CD4-positive, alpha-beta T cell treated with Interferon alpha-2 for 1 hour (primary cell): ENCODE measurements around the gene SLC9A3.

ENCODE experiments used
- DNase-seq, 2 donors: peaks; one replicate each; pipeline ENCODE4 v3.0.0-alpha.2; 2020 to 2022

SLC9A3 gene

GRCh38 chr5:504326-505154 is 19.7 kb downstream of the SLC9A3 start:
- DNase-seq, result no peak

DNA sequence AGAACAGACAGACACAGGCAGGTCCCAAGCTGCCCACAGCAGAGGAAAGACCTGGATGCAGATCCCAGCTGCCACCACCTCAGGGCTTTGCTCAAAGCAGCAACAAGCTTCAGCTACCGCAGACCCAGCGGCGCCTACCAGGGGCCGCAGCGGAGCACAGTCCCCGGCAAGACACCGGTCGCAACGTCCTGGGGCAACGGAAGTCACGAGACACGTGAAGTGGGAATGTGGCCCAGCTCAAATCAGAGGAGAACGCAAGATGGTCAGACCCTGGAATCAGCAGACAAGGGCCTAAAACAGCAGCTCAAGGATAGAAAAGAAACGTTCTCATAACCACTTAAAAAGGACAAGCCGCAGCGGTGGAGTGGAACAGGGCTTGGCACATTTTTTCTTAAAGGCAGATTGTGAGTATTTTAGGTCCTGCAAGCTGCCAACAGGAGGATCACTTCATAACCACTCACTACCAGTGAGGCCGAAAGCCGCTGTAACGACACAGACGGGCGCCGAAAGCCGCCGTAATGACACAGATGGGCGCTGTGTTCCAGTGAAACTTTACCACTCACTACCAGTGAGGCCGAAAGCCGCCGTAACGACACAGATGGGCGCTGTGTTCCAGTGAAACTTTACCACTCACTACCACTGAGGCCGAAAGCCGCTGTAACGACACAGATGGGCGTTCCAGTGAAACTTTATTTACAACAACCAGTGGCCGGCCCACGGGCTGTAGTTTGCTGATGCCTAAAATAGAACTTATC is 21.7 kb downstream of the SLC9A3 start:
- no peak for DNase-seq

GRCh38 chr5:501831-502184 is 22.4 kb downstream of the SLC9A3 start:
- no peak for DNase-seq

DNA sequence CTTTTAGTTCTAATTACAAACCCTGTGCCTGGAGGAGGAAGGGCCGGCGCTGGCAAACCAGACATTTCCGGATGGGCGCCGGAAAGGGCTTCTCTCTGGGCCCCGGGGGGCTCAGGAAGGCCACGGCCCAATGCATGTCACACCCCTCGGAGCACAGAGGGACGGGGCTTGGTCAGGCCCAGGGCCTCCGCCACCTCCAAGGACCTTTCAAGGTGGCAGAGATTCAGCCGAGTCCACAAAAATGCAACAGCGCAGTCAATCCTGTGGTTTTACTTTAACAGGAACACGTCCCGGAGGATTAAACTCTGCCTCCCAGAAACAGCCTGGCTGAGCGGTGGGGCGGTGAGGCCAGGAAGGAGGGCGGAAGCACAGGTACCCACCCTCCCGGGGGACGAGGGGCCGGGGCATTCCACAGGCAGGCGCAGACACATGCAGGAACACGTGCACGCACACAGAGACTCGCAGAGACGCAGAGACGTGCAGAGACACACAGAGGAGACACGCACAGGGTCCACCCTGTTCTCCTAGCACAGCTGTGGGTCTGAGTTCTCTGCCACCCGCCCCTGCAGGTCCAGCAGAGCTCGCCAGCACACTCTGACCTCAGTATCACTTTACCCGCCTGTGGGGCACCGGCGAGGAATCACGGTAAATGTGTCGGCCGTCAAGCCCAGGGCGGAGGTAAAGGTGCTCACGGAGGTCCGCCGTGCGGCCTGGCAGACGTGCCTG is 23.0 kb downstream of the SLC9A3 start:
- DNase-seq, result no peak

DNA sequence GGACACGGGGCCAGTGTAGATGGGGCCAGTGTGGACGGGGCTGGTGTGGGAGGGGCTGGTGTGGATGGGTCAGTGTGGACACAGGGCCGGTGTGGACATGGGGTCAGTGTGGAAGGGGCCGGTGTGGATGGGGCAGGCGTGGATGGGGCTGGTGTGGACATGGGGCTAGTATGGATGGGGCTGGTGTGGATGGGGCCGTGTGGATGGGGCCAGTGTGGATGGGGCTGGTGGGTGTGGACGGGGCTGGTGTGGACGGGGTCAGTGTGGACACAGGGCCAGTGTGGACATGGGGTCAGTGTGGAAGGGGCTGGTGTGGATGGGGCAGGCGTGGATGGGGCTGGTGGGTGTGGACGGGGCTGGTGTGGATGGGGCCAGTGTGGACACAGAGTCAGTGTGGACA is 23.8 kb downstream of the SLC9A3 start:
- DNase-seq, result no peak

- DNase-seq, result no peak
Observed at GRCh38 chr5:499233-500209, 24.7 kb downstream of the SLC9A3 start.

- DNase-seq, result no peak
Observed at GRCh38 chr5:497871-498509, 26.3 kb downstream of the SLC9A3 start.

DNA sequence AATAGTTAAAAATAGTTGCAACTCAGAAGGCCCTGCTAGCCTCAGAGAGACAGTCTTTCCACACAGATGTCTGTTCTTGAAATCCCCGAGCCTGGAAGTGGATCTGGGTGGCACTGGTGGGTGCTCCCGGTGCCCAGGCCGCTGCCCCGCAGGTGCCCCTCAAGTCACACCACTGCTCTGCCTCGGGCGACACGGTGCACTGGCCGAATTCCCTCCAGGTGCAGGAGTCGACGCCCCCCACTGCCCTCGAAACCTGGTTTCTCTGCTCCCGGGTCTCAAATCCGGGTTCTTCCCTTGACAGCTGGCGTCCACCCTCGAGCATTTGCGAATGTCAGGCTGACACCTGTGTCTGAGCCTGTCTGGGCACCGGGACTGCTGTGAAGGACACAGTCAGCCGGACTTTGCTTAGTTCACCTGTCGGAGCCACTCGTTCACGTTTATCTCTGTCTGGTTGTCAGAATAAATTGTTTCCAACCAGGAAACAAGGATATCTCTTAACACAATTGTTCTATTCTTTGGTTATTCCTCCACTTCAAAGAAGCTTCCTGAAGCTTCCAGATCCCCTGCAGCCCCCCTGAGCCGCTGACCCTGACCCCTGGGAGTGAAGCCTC is 27.1 kb downstream of the SLC9A3 start:
- no peak for DNase-seq

GRCh38 chr5:496028-496427 is 28.2 kb downstream of the SLC9A3 start:
- DNase-seq, result no peak

- DNase-seq, result no peak
Observed at GRCh38 chr5:494667-495255, 29.5 kb downstream of the SLC9A3 start.

DNA sequence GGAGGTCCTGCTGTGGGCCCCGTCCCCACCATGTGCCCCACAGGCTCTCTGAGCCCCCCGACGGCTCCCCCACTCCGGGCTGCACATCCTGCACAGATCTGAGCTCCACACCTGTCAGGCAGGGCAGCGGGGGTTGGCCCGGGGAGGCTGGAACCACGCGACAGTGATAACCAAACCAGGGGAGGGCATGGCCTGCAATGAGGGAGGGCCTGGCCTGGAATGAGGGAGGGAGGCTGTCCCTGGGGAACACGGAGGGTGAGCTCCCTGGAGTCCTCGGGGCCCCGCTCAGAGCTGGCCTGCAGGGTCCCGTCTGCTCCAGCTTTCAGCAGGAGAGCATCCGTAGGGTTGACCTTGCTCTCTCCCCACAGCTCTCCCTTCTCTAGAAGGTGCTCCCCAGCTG is 30.5 kb downstream of the SLC9A3 start:
- DNase-seq, result no peak

DNA sequence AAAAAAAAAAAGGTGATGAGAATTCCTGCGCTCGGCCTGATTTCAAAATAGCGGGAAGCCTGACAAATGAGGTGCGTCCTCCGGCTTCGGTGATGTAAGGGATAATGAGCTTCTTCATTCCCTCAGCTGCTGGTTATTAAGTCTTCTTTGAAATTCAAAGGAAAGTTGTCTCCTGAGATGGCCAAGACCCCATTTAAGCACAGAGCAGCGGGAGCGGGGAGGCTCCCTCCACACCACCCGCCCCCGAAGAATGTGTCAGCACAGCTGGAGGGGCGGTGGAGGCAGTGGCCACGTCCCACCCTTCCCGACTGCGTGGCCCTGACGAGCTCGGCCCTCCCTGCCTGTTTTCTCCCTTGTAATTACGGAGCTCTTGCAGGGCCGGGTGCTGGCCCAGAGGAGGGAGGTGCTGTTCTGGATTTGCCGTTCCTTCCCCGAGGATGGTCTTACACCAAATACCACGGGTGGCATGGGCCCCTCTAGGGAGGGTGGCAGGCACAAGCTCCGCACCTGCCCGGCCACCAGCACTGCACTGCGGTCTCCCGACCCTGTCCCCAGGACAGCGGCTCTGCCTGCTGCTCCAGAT is 31.0 kb downstream of the SLC9A3 start:
- DNase-seq, result no peak

GRCh38 chr5:492314-492893 is 31.8 kb downstream of the SLC9A3 start:
- no peak for DNase-seq

DNA sequence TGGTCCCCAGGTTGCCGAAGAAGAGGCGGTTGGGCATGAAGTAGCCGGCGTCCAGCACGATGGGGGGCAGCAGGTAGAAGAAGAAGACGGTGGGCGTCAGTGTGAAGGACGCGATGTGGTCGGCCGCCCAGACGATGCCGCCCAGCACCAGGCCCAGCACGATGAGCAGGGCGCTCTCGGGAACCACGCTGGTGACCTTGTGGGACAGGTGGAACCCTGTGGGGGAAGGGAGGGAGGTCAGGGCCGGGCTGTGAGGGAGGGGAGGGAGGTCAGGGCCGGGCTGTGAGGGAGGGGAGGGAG is 32.4 kb downstream of the SLC9A3 start:
- DNase-seq, result no peak

DNA sequence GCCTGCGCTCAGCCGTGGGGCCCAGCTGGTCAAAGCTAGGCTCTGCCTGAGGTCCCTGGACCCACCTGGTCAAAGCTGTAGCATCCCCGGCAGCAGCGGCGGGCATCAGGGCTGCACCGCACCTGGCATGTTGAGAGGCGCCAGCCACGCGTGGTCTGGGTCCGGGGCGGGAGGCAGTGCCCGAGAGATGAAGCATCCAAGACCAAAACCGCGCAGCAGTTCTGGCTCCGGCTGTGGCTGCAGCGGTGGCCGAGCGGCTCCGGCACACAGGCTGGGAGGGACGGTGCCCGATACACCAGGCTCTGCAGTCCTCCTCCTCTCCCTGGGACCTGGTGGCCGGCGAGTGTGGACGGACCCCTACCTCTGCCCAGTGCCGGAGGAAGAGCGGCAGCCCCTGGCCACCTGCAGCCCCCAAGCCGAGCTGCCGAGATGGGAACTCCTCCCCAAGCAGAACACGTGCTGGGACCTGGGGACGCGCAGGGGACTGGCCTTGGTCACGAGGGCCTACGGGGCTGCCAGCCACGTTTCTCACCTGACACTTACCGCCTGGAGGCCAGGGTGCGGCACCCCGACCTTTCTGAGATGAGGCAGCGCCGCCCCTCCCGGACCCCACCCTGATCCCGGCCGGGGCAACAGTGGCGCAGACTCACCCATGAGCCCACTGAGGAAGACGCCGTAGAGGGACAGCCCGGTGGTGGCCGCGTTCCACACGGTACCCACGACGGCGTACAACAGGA is 33.0 kb downstream of the SLC9A3 start:
- no peak for DNase-seq

DNA sequence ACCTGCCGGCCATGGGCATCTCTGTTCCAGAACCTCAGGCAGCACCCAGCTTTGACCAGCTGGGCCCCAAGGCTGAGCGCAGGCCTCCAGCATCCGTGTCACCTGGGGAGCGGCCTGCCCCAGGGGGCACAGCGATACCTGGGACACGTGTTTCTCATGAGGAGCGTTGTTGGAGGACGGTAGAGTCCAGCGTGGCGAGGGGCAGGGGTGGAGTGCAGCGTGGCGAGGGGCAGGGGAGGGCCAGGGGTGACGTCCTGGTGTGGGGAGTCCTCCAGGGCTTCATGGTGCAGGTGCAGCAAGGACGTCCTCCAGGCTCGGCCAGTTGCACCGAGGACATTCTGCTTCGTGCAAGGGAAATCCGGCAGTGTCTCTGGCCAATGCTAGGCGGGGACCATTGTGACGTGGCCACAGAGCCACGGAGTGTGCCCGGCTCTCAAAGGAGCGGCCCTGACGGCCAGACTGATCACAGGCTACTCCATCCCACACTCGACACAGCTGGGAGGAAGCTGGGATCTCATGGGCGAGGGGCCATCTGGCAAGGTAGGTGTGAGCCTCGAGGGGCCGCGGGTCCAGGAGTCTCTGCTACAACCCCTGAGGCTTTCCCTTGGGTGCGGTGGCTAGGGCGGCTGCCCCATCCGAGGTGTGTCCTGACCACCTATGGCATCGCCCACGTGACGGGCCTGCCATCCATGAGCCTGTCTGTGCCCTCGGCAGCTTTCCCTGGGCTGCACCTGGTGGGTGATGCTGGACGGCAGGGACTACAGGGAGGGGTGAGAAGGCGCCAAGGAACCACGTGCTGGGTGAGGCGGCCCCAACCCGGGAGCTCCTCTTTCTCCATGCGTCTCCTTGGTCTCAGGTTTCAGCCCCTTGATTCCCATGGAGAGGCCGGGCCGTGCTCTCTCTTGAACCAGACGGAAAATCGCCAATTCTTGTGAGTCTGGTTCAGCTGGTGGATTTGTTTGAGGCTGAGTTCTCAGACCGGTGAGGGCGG is 33.8 kb downstream of the SLC9A3 start:
- no peak for DNase-seq

GRCh38 chr5:489689-490080 is 34.6 kb downstream of the SLC9A3 start:
- no peak for DNase-seq
